PFSK-1 (cell line): ENCODE data around the gene CHPT1.

ENCODE experiments used
- FOXP2 ChIP-seq: optimal IDR thresholded peaks from 2 replicates; pipeline ENCODE3; 2011; ENCODE audit warnings: borderline replicate concordance, control low read depth, inconsistent platforms; ENCODE audit not compliant: insufficient read depth; ENCODE audit errors: extremely low read length, extremely low read depth
- POLR2AphosphoS5 ChIP-seq: IDR thresholded peaks from 2 replicates; pipeline ENCODE4 v1.6.1; 2012; ENCODE audit warnings: low read depth, mild to moderate bottlenecking, control low read depth, low read length, moderate library complexity
- REST ChIP-seq, 2 experiments: IDR thresholded peaks; 2 replicates each; pipeline versions ENCODE4 v1.6.1 to v1.8.0; 2011 to 2012; ENCODE audit warnings: low read depth in 2 of 2, low read length in 2 of 2, control low read depth in 1 of 2, inconsistent platforms in 1 of 2, mild to moderate bottlenecking in 1 of 2, moderate library complexity in 1 of 2; ENCODE audit not compliant: insufficient read depth in 1 of 2
- SIN3A ChIP-seq: IDR thresholded peaks from 2 replicates; pipeline ENCODE4 v1.6.1; 2012; ENCODE audit warnings: mild to moderate bottlenecking, low read length, moderate library complexity, borderline replicate concordance; ENCODE audit not compliant: insufficient read depth
- TAF1 ChIP-seq: IDR thresholded peaks from 2 replicates; pipeline ENCODE4 v1.6.1; 2012; ENCODE audit warnings: low read length, control low read depth, borderline replicate concordance; ENCODE audit not compliant: insufficient read depth

Gene CHPT1

GRCh38 chr12:101667591-101667990, 29.8 kb upstream of the CHPT1 start:
- TF ChIP-seq POLR2AphosphoS5 (no peak), REST (IDR thresholded peaks at IDR 0.05; ENCODE audit: insufficient read depth in 1 of 2, low read depth in 2 of 2, low read length in 2 of 2) (no peak), TAF1 (no peak), SIN3A (no peak), FOXP2 (no peak)

- TF ChIP-seq SIN3A (no peak), TAF1 (no peak), REST (IDR thresholded peaks at IDR 0.05; ENCODE audit: insufficient read depth in 1 of 2, low read depth in 2 of 2, low read length in 2 of 2) (no peak), POLR2AphosphoS5 (no peak), FOXP2 (no peak)
Measured at GRCh38 chr12:101670007-101670671, 27.3 kb upstream of the CHPT1 start.

- no peak for TF ChIP-seq SIN3A
- TF ChIP-seq REST (IDR thresholded peaks at IDR 0.05; ENCODE audit: insufficient read depth in 1 of 2, low read depth in 2 of 2, low read length in 2 of 2): no peak
Measured at GRCh38 chr12:101671157-101671791, 26.2 kb upstream of the CHPT1 start.

GRCh38 chr12:101671833-101672232, 25.6 kb upstream of the CHPT1 start:
- no peak for TF ChIP-seq POLR2AphosphoS5
- TF ChIP-seq FOXP2: no peak
- TF ChIP-seq REST (IDR thresholded peaks at IDR 0.05; ENCODE audit: insufficient read depth in 1 of 2, low read depth in 2 of 2, low read length in 2 of 2): no peak
- no peak for TF ChIP-seq SIN3A
- no peak for TF ChIP-seq TAF1
